Fibroblast of skin of back (primary cell): ENCODE measurements around the gene DOLPP1.
A peak's percentile ranks its signal among the peaks of the same experiment; 100 is the strongest.
"Not testable (repeated sequence)": the region's sequence is repeated elsewhere in the genome, so short reads cannot be mapped to it uniquely, and the experiment has no call there.

ENCODE experiments used
- DNase-seq: peaks from one replicate; pipeline ENCODE4 v3.0.0-alpha.2; 2013

Gene DOLPP1

DNA sequence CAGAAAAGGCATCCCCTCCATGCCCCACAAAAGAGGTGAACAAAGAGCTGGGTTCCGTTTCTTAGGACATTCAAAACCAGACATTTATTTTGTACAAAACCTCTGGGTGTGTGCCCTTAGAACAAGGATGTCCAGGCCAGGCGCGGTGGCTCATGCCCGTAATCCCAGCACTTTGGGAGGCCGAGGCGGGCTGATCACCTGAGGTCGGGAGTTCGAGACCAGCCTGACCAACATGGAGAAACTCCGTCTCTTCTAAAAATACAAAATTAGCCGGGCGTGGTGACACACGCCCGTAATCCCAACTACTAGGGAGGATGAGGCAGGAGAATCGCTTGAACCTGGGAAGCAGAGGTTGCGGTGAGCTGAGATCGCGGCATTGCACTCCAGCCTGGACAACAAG is 31.6 kb downstream of the DOLPP1 start:
- DNase-seq: not testable (repeated sequence)

- no peak for DNase-seq
Measured at GRCh38 chr9:129113645-129114304, 32.9 kb downstream of the DOLPP1 start.

GRCh38 chr9:129118799-129119198 is 37.9 kb downstream of the DOLPP1 start:
- no peak for DNase-seq

DNA sequence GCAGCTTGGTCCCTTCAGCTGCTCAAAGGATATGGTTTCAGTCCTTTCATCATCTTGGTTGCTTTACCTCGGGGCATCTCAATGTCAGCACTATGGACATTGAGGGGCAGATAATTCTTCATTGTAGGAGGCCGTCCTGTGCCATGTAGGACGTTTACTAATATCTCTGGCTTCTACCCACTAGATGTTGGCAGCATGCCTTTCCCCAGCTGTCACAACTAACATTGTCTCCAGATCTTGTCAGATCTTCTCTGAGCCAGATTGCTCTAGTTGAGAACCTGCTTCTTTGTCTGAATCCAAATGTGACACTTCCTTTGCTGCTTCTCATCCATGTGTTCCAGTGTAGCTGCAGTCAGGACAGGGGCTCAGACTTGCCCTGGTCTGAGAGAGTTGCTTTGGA is 40.6 kb downstream of the DOLPP1 start:
- DNase-seq: peak; percentile 16

GRCh38 chr9:129122133-129122532 is 41.2 kb downstream of the DOLPP1 start:
- no peak for DNase-seq

GRCh38 chr9:129122976-129123375 is 42.1 kb downstream of the DOLPP1 start:
- DNase-seq: not testable (repeated sequence)

- no peak for DNase-seq
Measured at GRCh38 chr9:129124506-129125069, 43.7 kb downstream of the DOLPP1 start.

- peak; percentile 84 for DNase-seq
Measured at GRCh38 chr9:129125478-129125877, 44.6 kb downstream of the DOLPP1 start.

DNA sequence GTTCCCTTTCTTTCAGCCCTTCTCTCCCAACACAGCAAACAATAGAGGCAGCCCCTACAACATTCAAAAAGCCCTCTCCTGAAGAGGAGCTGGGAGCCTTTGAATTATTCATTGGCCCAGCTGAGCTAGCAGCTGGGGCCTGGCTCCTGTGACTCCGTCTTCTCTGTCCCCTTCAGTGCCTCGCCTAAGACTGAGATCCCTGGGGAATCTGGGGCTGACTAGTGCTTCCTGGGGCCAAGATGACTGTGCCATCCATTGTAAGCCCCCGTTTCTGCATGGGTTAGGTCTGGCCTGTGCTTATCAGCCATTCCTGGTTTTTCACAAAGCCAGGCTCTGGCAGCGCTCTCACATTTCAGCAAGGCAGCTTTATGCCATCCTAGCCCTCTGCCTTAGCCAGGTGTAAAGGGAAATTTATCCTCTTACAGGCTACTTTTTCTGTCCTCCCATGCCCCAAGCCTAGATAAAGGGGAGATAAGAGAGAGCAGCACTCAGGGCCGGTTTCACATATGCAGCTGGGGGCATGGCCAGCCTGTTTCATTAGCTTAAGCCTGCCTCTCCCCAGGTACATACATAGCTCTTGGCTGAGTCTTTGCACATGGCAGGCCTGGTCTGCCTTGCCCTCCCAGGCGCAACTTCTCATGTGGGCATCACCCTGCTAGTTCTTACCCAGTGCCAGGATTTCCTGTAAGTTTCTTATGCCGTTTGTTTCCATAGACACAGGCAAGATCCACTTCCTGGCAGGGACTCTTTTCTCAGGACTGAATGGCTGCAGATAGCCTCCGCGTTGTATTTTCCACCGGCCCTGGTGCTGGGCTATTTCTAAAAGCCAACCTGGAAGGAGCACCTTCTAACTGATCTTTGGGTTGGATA is 46.1 kb downstream of the DOLPP1 start:
- peak; percentile 59 for DNase-seq

DNA sequence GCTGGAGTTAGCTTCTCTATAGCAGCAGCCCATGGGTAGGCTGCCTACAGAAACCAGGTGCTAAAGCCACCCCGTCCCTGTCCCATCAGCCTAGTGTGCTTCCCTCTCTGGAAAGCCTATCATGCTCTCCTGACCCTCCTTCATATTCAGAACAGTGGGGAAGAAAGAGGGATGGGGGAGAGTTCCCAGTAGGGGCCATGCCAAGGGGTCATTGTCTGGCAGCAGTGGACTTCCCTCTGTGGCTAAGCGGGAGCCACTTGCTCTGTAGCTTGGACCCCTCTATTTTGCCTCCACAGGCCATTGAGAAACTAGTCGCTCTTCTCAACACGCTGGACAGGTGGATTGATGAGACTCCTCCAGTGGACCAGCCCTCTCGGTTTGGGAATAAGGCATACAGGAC is 47.8 kb downstream of the DOLPP1 start:
- DNase-seq: no peak

DNA sequence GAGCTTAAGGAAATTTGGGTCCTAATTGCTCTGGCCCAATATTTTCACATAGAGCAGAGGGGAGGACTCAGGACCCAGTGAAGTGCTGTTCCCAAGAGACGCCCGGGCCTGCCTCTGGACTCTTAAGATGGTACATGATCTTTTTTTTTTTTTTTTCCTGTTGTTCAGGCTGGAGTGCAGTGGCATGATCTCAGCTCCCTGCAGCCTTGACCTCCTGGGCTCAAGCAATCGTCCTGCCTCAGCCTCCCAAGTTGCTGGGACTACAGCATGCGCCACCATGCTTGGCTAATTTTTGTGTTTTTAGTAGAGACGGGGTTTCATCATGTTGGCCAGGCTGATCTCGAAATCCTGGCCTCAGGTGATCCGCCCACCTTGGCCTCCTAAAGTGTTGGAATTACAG is 49.4 kb downstream of the DOLPP1 start:
- not testable (repeated sequence) for DNase-seq

- no peak for DNase-seq
Measured at GRCh38 chr9:129130791-129131190, 49.9 kb downstream of the DOLPP1 start.

- DNase-seq: peak; percentile 59
Measured at GRCh38 chr9:129131300-129132145, 50.6 kb downstream of the DOLPP1 start.

GRCh38 chr9:129133082-129133481 is 52.2 kb downstream of the DOLPP1 start:
- DNase-seq: no peak

GRCh38 chr9:129135476-129135875 is 54.6 kb downstream of the DOLPP1 start:
- no peak for DNase-seq

DNA sequence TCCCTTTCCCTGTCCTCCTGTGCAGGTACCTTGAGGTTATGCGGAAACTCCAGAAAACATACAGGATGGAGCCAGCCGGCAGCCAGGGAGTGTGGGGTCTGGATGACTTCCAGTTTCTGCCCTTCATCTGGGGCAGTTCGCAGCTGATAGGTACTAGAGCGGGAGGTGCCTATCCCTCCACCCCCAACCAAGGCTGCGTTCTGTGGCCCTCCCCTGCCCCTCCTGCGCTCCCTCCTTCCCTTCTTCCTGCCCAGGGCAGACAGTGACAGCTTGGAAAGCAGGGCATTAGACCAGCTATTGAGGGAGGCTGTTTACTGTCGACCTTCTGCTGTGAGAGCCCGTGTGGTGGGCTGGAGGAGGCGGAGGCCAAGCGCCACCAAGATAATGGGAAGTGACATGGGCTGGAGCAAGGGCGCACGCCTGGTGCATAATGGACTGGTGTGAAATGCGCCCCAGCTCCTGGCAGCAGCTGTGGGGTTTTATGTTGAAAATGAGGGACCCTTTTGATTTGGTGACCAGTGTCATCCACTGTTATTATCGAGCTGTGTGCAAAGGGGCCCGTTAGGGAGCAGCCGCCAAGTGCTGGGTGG is 55.6 kb downstream of the DOLPP1 start:
- DNase-seq: no peak

DNA sequence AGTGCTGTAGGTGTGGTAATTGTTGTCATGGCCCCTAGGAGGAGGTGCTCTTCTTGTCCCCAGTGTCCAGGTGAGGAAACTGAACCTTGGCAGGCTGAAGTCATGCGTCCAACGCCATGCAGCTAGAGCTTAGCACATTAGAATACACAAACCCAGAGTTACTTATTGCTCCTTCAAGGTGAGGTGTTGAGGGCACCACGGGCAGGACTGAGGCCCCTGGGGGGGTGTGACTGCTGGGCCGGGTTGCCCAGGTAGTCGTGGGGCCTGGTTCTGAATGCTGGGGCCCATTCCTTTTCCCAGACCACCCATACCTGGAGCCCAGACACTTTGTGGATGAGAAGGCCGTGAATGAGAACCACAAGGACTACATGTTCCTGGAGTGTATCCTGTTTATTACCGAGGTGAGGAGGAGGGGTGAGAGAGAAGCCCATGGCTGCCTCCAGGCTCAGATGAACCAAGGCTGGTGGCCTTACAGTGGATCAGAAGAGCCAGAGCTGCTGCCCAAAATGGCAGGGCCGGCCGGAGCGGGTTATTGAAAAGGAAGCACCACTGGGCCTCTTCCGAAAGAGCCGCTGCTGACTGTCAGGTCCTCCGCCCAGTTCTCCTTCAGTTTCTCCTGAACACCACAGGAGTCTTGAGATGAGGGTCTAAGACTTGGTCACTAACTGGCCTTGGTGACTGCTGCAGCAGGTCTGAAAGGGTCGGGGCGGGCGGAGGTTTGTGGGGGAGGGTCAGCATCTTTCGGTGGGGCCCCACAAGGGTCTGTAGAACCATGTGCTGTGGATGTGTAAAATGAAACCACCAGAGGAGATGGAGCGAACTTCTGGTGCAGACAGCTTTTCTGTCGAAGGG is 56.6 kb downstream of the DOLPP1 start:
- DNase-seq: no peak

GRCh38 chr9:129138144-129138462 is 57.2 kb downstream of the DOLPP1 start:
- no peak for DNase-seq

GRCh38 chr9:129138476-129139232 is 57.7 kb downstream of the DOLPP1 start:
- peak; percentile 75 for DNase-seq

GRCh38 chr9:129139233-129139992 is 58.5 kb downstream of the DOLPP1 start:
- DNase-seq: peak; percentile 89
